ENCODE measurements around the gene PLEKHM2. TPM values are rescaled to one million over a fixed set of nuclear protein-coding genes. Genes with fewer than 3 reads are reported as not detected.

The PLEKHM2 gene
- polyA plus RNA-seq, 3 donors from 2014 or later: 1.7 to 4.7 (median 3.2) TPM

DNA sequence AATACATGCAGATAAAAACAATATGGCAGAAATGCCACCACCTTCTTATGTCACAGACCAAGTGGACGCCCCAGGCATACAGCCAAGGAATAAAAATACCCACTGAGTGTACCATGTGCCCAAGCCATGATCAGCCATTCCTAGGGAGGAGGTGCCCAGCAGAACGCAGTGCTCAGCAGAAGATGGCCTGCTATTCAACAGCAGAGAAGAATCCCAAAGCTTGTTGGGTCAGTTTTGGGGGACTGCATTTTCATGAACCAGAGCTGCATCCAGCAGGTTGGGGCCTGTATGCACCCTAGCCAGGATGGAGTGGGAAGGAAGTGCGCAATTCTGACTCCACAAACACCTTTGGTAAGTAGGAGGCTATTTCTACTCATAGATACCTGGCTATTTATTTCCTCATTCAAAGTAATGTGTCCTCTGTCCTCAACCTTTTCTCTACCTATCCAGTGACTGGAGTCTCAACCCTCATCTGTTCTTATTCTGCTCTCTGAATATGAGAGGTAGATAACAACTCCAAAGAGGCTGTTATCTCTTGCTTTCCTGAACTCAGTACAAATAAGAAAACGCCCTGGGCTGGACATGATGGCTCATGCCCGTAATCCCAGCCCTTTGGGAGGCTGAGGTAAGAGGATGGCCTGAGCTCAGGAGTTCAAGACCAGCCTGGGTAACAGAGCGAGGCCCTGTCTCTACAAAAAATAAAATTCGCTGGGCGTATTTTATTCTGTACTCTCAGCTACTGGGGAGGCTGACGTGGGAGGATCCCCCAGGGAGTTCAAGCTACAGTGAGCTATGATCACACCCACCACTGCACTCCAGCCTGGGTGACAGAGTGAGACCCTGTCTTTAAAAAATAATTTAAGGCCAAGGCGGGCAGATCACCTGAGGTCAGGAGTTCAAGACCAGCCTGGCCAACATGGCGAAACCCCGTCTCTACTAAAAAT, 2.5 kb upstream of the PLEKHM2 start:
- peak overlapping the region; percentile 9 to 86 (median 37) for H3K4me3 Mint-ChIP-seq
- no peak for DNase-seq

DNA sequence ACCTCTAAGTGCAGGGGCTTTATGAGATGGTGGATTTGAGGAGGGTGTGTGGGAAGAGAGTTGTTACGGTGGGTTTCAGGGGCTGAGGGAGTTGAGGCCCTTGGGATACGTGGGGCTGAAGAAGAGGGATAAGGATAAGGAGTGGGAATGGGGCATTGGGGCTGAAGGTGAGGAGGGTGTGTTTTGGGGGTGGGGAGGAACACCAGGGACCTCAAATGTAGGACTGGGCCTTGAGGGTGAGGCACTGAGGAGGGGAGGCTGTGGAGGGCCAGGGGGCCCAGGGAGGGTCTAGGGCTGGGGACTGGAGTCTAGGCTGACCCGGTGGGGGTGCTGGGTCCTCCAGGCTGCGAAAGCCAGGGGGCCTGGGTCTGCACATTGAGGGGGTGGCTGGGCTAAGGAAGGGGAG, 1.2 kb upstream of the PLEKHM2 start:
- Mint-ChIP-seq H3K27me3 (ENCODE audit: low read depth in 3 of 3) (peaks cover 0 to 6% (median 5%) of the 10 kb centered on the region in 3 donors), H3K9me3 (no peaks in the 10 kb centered on the region), H3K4me1 (peaks cover 24 to 27% of the 10 kb centered on the region in 2 donors), H3K4me3 (peak overlapping the region; percentile 66 to 86 (median 70)), H3K27ac (peak overlapping the region; percentile 3 to 98 (median 86)), H3K36me3 (no peaks in the 10 kb centered on the region)
- DNase-seq: no peak

More for the DNA sequence above, 2.5 kb upstream of the PLEKHM2 start:
- H3K27ac Mint-ChIP-seq: peak overlapping the region in 4 of 6 donors; percentile 31 to 88 (median 52)
- H3K4me1 Mint-ChIP-seq: peaks cover 14 to 20% of the 10 kb centered on the region in 2 donors
- no peaks in the 10 kb centered on the region for H3K9me3 Mint-ChIP-seq
- H3K36me3 Mint-ChIP-seq: no peaks in the 10 kb centered on the region
- H3K27me3 Mint-ChIP-seq (ENCODE audit: low read depth in 3 of 3): peaks cover 0 to 6% (median 3%) of the 10 kb centered on the region in 3 donors

DNA sequence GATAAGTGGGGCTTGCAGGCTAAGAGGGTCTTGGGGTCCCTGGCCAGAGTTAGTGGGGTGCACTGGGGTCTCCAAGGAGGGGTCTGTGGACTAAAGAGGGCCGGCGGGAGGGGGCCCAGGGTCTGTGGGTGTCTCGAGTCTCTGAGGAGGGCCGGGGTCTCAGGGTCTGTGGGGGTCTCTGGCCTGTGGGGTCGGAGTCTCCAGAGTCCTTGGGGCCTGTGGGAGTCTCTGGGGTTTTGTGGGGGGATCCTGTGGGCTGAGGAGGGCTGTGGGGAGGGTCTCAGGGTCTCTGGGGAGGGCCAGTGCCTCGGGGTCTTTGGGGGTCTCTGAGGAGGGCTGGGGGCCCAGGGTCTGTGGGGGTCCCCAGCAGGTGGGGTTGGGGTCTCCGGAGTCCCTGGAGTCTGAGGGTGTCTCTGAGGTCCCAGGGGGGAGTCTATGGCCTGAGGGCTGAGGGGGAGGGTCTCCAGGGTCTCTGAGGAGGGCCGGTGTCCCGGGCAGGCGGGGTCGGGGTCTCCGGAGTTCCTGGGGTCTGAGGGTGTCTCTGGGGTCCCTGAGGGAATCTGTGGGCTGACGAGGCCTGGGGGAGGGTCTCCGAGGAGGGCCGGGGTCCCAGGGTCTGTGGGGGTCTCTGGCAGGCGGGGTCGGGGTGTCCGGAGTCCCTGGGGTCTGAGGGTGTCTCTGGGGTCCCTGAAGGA, 628 bp upstream of the PLEKHM2 start:
- peak overlapping the region in 5 of 6 donors; percentile 60 to 88 (median 84) for H3K27ac Mint-ChIP-seq
- H3K36me3 Mint-ChIP-seq: no peaks in the 10 kb centered on the region
- DNase-seq: no peak
- H3K4me1 Mint-ChIP-seq: peaks cover 26 to 29% of the 10 kb centered on the region in 2 donors
- no peaks in the 10 kb centered on the region for H3K9me3 Mint-ChIP-seq
- peak overlapping the region; percentile 66 to 86 (median 71) for H3K4me3 Mint-ChIP-seq
- peaks cover 0 to 6% (median 5%) of the 10 kb centered on the region in 3 donors for H3K27me3 Mint-ChIP-seq (ENCODE audit: low read depth in 3 of 3)

DNA sequence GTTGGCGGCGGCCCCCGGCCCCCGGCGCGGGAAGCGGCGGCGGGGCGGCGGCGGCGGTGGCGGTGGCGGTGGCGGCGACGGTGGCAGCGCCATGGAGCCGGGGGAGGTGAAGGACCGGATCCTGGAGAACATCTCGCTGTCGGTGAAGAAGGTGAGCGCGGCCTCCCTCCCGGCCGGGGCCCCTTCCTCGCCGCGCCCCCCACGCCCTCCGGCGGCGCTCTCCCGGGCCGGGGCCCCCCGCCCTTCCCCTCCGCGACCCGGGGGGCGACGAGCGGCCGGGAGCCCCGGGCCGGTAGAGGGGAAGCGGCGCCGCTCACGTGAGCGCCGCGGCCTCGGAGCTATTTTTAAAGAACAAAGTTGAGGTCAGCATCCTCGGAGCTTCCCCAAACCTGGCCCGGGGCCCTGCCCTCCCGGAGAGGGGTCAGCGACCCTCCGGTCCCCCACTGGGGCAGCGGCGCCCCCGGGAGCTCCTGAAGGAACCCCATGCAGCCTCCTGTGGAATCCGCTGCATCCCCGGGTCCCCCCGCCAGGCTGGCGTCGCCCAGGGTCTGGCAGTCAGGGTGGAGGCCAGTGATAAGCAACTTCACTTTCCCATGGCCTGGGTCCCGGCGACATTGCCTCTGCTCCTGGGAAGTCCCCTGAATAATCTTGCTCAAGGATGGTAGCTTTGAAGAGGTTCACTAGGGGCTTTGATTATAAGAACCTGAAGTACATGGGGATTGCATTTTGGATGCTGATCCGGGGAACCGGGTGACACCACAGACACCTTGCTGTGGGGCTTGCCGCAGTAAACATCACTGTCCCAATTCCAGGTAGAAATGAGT, 560 bp downstream of the PLEKHM2 start:
- DNase-seq: peak; percentile 26 to 33 (median 31)
- H3K27ac Mint-ChIP-seq: peak overlapping the region; percentile 88 to 96 (median 93)
- no peaks in the 10 kb centered on the region for H3K36me3 Mint-ChIP-seq
- peaks cover 27 to 29% of the 10 kb centered on the region in 2 donors for H3K4me1 Mint-ChIP-seq
- peak overlapping the region; percentile 89 to 91 (median 90) for H3K4me3 Mint-ChIP-seq
- H3K27me3 Mint-ChIP-seq (ENCODE audit: low read depth in 3 of 3): peaks cover 0 to 6% (median 5%) of the 10 kb centered on the region in 3 donors
- H3K9me3 Mint-ChIP-seq: no peaks in the 10 kb centered on the region

DNA sequence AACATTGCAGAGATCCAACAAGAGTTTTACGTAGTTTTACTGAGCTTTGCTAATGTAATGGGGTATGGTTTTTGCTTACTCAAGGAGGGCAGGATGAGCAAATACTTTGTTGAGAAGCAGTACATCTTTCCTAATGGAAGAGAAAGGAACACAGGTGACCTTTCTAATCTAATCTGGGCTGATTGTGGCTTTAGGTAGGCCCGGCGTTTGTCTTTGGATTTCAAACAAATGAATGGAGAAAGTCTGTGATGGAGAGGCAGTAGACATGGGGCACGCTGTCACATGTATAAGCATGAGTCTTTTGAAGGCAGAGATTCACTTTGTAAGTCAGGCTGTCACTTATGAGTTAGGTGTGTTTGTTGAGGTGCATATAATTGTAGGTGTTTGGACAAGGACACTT, 1.7 kb downstream of the PLEKHM2 start:
- H3K4me1 Mint-ChIP-seq: peaks cover 29% of the 10 kb centered on the region in 2 donors
- H3K4me3 Mint-ChIP-seq: peak overlapping the region; percentile 50 to 91 (median 90)
- H3K27me3 Mint-ChIP-seq (ENCODE audit: low read depth in 3 of 3): peaks cover 0 to 6% (median 5%) of the 10 kb centered on the region in 3 donors
- peak overlapping the region; percentile 61 to 96 (median 92) for H3K27ac Mint-ChIP-seq
- no peak for DNase-seq
- no peaks in the 10 kb centered on the region for H3K36me3 Mint-ChIP-seq
- H3K9me3 Mint-ChIP-seq: no peaks in the 10 kb centered on the region

DNA sequence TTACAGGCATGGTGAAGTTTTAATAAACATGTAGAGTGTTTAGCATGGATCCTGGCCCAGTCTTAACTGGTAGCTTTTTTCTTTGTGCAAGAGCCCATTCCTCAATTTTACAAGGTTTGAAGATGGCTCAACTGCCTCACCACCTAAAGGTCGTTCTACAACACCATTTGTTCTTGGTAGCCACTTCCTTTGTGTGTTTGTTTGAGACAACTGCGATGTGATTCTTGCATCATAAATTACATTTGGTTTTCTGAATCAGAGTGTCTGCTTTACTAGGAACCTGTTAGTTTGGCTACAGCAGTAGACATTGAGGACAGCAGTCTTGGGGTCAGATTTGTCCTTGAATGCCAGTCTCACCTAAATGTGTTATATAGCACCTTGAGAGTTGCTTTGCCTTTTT, 3.3 kb downstream of the PLEKHM2 start:
- Mint-ChIP-seq H3K27ac (peak overlapping the region in 1 of 6 donors; percentile 39), H3K9me3 (no peaks in the 10 kb centered on the region), H3K36me3 (no peaks in the 10 kb centered on the region), H3K4me1 (peaks cover 29 to 31% of the 10 kb centered on the region in 2 donors), H3K4me3 (peak overlapping the region in 2 of 5 donors; percentile 27 to 29), H3K27me3 (ENCODE audit: low read depth in 3 of 3) (peaks cover 0 to 6% (median 5%) of the 10 kb centered on the region in 3 donors)
- no peak for DNase-seq

DNA sequence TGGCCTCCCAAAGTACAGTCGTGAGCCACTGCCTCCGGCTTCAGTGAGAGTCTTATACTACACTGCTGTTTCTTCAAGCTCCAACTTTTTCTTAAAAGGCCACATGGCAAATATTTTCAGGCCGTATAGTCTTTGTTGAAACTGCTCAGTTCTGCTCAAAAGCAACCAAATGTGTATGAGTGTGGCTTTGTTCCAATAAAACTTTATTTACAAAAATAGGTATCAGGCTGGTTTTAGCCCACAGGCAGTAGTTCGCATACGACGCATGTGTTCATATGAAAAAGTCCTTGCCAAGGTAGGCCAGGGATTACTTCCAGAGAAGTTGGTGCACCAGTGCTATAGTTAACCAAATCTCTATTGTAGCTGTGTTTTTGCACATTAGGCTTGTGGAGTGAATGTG, 6.2 kb downstream of the PLEKHM2 start:
- H3K4me1 Mint-ChIP-seq: peaks cover 23 to 33% of the 10 kb centered on the region in 2 donors
- peaks cover 0 to 2% (median 0%) of the 10 kb centered on the region in 3 donors for H3K27me3 Mint-ChIP-seq (ENCODE audit: low read depth in 3 of 3)
- H3K9me3 Mint-ChIP-seq: no peaks in the 10 kb centered on the region
- H3K36me3 Mint-ChIP-seq: peaks cover 0 to 4% (median 0%) of the 10 kb centered on the region in 3 donors
- no peak overlapping the region for H3K27ac Mint-ChIP-seq
- no peak for DNase-seq
- H3K4me3 Mint-ChIP-seq: no peak overlapping the region

DNA sequence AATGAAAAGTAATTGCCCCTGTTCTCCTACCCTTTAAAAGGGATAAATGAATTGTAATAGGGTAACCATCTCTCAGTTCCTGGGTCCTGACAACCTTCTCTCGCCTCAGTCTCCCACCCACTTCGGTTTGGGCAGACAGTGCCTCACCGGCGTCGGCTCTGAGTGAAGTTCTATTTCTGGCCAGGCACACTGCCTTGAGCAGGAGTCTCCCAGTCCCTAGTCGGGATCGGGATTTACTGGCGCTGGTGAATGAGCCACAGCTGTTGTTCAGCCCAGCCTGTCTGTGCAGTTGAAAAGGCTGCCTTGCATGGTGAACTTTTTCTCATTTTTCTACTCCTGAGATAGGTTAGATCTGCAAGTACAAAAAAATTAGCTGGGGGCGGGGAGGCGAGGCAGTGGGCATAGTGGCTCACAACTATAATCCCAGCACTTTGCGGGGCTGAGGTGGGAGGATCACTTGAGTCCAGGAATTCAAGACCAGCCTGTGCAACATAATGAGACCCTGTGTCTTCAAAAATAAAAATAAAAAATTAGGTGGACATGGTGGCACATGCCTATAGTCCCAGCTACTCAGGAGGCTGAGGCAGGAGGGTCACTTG, 7.4 kb downstream of the PLEKHM2 start:
- Mint-ChIP-seq H3K4me1 (peaks cover 16 to 25% of the 10 kb centered on the region in 2 donors), H3K36me3 (peaks cover 0 to 4% (median 0%) of the 10 kb centered on the region in 3 donors), H3K9me3 (no peaks in the 10 kb centered on the region), H3K27ac (peak overlapping the region in 1 of 6 donors; percentile 41), H3K27me3 (ENCODE audit: low read depth in 3 of 3) (peaks cover 0 to 2% (median 0%) of the 10 kb centered on the region in 3 donors), H3K4me3 (no peak overlapping the region)
- DNase-seq: no peak

DNA sequence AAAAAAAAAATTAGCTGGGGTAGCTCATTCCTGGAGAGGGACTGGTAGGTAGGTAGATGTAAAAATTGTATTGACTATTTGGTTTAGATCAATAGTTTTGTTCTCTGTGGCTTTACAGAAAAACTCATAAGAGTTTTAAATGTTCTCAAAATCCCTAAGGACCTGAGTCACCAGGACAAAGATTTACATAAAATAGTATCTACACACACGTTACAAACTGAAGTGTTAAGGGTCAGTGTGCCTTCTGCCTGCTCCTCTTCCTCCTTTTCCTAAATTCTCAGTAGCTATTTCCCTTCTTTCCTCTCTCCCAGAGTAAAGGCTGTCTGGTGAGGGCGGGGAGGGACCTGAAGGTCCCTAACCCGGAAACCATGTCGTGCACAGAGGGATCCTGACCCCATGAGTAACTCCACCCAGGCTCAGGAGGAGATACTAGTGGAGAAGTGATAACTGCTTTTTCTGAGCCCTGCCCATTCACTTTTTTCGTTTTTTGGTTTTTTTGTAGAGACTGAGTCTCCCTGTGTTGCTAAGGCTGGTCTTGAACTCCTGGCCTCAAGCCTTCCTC, 8.1 kb downstream of the PLEKHM2 start:
- Mint-ChIP-seq H3K27ac (no peak overlapping the region), H3K4me1 (peaks cover 23 to 29% of the 10 kb centered on the region in 2 donors), H3K4me3 (no peak overlapping the region), H3K9me3 (no peaks in the 10 kb centered on the region), H3K36me3 (peaks cover 0 to 4% (median 0%) of the 10 kb centered on the region in 3 donors), H3K27me3 (ENCODE audit: low read depth in 3 of 3) (peaks cover 0 to 2% (median 0%) of the 10 kb centered on the region in 3 donors)
- DNase-seq: no peak

DNA sequence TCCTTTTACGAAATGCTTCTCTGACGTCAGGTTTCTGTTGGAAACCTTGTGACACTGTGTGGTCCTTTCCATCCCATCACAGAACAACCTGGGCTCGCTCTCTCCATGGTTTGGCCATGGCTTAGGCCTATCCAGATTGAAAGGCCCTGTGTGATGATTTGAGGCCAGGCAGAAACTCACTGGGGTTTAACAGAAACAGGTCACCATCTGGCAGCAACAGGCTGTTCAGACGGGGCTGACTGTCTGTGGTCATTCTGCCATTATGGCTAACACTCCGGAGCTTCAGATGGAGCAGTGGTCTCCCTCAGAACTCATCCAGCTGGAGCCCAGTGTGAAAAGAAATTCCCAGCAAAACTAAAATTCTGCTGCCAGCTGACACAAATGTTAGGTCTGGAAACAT, 9.3 kb downstream of the PLEKHM2 start:
- Mint-ChIP-seq H3K36me3 (peaks cover 0 to 4% (median 0%) of the 10 kb centered on the region in 3 donors), H3K4me1 (peaks cover 20 to 29% of the 10 kb centered on the region in 2 donors), H3K27ac (no peak overlapping the region), H3K4me3 (no peak overlapping the region), H3K27me3 (ENCODE audit: low read depth in 3 of 3) (no peaks in the 10 kb centered on the region), H3K9me3 (no peaks in the 10 kb centered on the region)
- no peak for DNase-seq

DNA sequence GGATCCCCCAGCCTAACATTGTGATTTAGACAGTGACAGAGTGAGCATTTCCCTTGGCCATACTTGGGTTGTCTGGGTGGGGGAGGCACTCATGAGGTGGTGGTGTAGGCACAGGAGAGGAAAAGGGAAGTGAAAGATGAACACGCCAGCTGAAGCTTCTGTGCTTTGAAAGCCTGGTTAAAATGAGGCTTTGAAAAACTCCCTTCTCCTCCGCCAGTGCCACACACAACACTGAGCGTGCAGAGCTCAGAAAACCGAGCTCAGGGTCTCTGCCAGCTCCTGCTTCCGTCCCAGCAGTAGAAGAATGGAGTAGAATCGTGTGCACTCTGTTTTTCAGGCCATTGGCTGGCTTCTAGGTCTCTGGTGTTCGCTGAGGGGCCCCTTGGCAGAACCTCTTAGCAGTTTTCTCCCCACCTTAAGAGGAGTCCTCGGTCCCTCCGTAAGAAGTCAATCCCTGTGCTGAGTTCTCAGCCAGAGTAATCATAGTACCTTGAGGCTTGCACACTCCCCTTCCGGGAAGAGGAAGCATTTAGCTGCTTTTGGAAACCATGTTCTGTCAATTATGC, 12.9 kb downstream of the PLEKHM2 start:
- Mint-ChIP-seq H3K36me3 (peaks cover 0 to 4% (median 0%) of the 10 kb centered on the region in 3 donors), H3K9me3 (no peaks in the 10 kb centered on the region), H3K27me3 (ENCODE audit: low read depth in 3 of 3) (peaks cover 0 to 2% (median 0%) of the 10 kb centered on the region in 3 donors), H3K27ac (peak overlapping the region; percentile 68 to 87 (median 78)), H3K4me3 (peak overlapping the region; percentile 53 to 82 (median 65)), H3K4me1 (peaks cover 20 to 33% of the 10 kb centered on the region in 2 donors)
- DNase-seq: peak in 2 of 3 donors; percentile 3 to 5

DNA sequence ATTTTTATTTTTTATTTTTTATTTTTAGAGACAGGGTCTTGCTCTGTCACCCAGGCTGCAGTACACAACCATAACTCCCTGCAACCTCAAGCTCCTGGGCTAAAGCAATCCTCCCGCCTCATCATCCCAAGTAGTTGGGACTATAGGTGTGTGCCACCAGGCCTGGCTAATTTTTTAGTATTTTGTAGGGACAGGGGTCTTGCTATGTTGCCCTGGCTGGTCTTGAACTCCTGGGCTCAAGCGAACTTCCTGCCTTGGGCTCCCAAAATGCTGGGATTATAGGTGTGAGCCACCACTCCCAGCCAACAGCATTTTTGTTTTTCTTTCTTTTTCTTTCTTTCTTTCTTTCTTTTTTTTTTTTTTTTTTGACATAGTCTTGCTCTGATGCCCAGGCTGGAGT, 14.1 kb downstream of the PLEKHM2 start:
- Mint-ChIP-seq H3K4me1 (peaks cover 23 to 30% of the 10 kb centered on the region in 2 donors), H3K27me3 (ENCODE audit: low read depth in 3 of 3) (peaks cover 0 to 2% (median 0%) of the 10 kb centered on the region in 3 donors), H3K4me3 (no peak overlapping the region), H3K9me3 (no peaks in the 10 kb centered on the region), H3K36me3 (peaks cover 0 to 4% (median 0%) of the 10 kb centered on the region in 3 donors), H3K27ac (no peak overlapping the region)
- DNase-seq: no peak
